GM21528 (cell line): ENCODE results near the gene LYL1.

ENCODE experiments used
- ATAC-seq: cut with Tn5 transposase; IDR thresholded peaks from one replicate; pipeline ENCODE4 v1.9.1; 2021; ENCODE audit warnings: mild to moderate bottlenecking, moderate library complexity; ENCODE audit not compliant: unreplicated experiment, low FRiP score

LYL1 gene

GRCh38 chr19:13094771-13095392 lies 7.8 kb downstream of the LYL1 start:
- no peak for ATAC-seq

- no peak for ATAC-seq
Measured at GRCh38 chr19:13094106-13094504, 8.6 kb downstream of the LYL1 start.

- ATAC-seq, result no peak
Measured at GRCh38 chr19:13093407-13094105, 9.1 kb downstream of the LYL1 start.

GRCh38 chr19:13092606-13093235 lies 9.9 kb downstream of the LYL1 start:
- no peak for ATAC-seq

GRCh38 chr19:13092158-13092543 lies 10.5 kb downstream of the LYL1 start:
- ATAC-seq, result no peak

GRCh38 chr19:13091400-13092157 lies 11.1 kb downstream of the LYL1 start:
- ATAC-seq, result no peak

- ATAC-seq, result no peak
Measured at GRCh38 chr19:13090511-13091231, 12.0 kb downstream of the LYL1 start.

GRCh38 chr19:13089857-13090507 lies 12.7 kb downstream of the LYL1 start:
- no peak for ATAC-seq

GRCh38 chr19:13089139-13089856 lies 13.4 kb downstream of the LYL1 start:
- no peak for ATAC-seq

- no peak for ATAC-seq
Measured at GRCh38 chr19:13087795-13088537, 14.7 kb downstream of the LYL1 start.

- ATAC-seq, result no peak
Measured at GRCh38 chr19:13087295-13087694, 15.4 kb downstream of the LYL1 start.

GRCh38 chr19:13086341-13086740 lies 16.3 kb downstream of the LYL1 start:
- ATAC-seq, result no peak

- no peak for ATAC-seq
Measured at GRCh38 chr19:13085666-13086065, 17.0 kb downstream of the LYL1 start.

GRCh38 chr19:13083627-13084026 lies 19.0 kb downstream of the LYL1 start:
- no peak for ATAC-seq

GRCh38 chr19:13083008-13083404 lies 19.7 kb downstream of the LYL1 start:
- no peak for ATAC-seq

GRCh38 chr19:13082192-13083007 lies 20.3 kb downstream of the LYL1 start:
- ATAC-seq, result no peak

GRCh38 chr19:13079542-13079986 lies 23.1 kb downstream of the LYL1 start:
- ATAC-seq, result no peak
